Measurements from ENCODE around the gene SH2D3A.

GRCh38 chr19:6811378-6811777 lies 44.1 kb upstream of the SH2D3A start:
- TF ChIP-seq POLR2A (IDR thresholded peaks at IDR 0.05) (no peak), CTCF (IDR thresholded peaks at IDR 0.05) (no peak)

Measured in thyroid gland (tissue), 4 donors.